ENCODE data around the gene TAOK1.
"Not testable (repeated sequence)": the region's sequence is repeated elsewhere in the genome, so short reads cannot be mapped to it uniquely, and the experiment has no call there.

Gene TAOK1

GRCh38 chr17:29469276-29469675 lies 79.1 kb downstream of the TAOK1 start:
- no peak overlapping the region for H3K27ac ChIP-seq
- POLR2A ChIA-PET (ENCODE audit: low non-redundant PET): no interaction called here
- CTCF ChIA-PET: no interaction called here
- TF ChIP-seq CTCF (conservative IDR thresholded peaks at IDR 0.05; ENCODE audit: low read depth): no peak
- DNase-seq (ENCODE audit: low spot score): no peak

GRCh38 chr17:29473437-29473836 lies 83.3 kb downstream of the TAOK1 start:
- CTCF ChIA-PET: interaction anchor here (0.6 kb wide), 1 partner anchor 7 kb away, joined by 4 read pairs; no protein-coding TSS in a partner anchor
- H3K27ac ChIP-seq; POLR2A ChIA-PET (ENCODE audit: low non-redundant PET); DNase-seq (ENCODE audit: low spot score): not testable (repeated sequence)

- ChIA-PET POLR2A (ENCODE audit: low non-redundant PET) (no interaction called here), CTCF (no interaction called here)
- no peak for DNase-seq (ENCODE audit: low spot score)
- TF ChIP-seq CTCF (conservative IDR thresholded peaks at IDR 0.05; ENCODE audit: low read depth): no peak
- no peak overlapping the region for H3K27ac ChIP-seq
Observed at GRCh38 chr17:29474297-29474696, 84.1 kb downstream of the TAOK1 start.

- TF ChIP-seq CTCF (conservative IDR thresholded peaks at IDR 0.05; ENCODE audit: low read depth): no peak
- ChIA-PET POLR2A (ENCODE audit: low non-redundant PET) (no interaction called here), CTCF (no interaction called here)
- DNase-seq (ENCODE audit: low spot score): no peak
- no peak overlapping the region for H3K27ac ChIP-seq
Observed at GRCh38 chr17:29475891-29476290, 85.7 kb downstream of the TAOK1 start.

GRCh38 chr17:29480249-29480928 lies 90.2 kb downstream of the TAOK1 start:
- H3K27ac ChIP-seq; POLR2A ChIA-PET (ENCODE audit: low non-redundant PET); DNase-seq (ENCODE audit: low spot score): not testable (repeated sequence)
- CTCF ChIA-PET: interaction anchor here (0.6 kb wide), 4 partner anchors 7 to 134 kb away, joined by 3 to 4 read pairs (median 4); no protein-coding TSS in a partner anchor

- no peak for TF ChIP-seq CTCF (conservative IDR thresholded peaks at IDR 0.05; ENCODE audit: low read depth)
- CTCF ChIA-PET: interaction anchor here (1.1 kb wide), 1 partner anchor 13 kb away, joined by 3 read pairs; no protein-coding TSS in a partner anchor
- POLR2A ChIA-PET (ENCODE audit: low non-redundant PET): no interaction called here
- DNase-seq (ENCODE audit: low spot score): no peak
- no peak overlapping the region for H3K27ac ChIP-seq
Observed at GRCh38 chr17:29483503-29483902, 93.3 kb downstream of the TAOK1 start.

GRCh38 chr17:29495011-29495410 lies 104.8 kb downstream of the TAOK1 start:
- ChIA-PET POLR2A (ENCODE audit: low non-redundant PET) (no interaction called here), CTCF (no interaction called here)
- no peak overlapping the region for H3K27ac ChIP-seq
- peak; percentile 45 for DNase-seq (ENCODE audit: low spot score)
- TF ChIP-seq CTCF (conservative IDR thresholded peaks at IDR 0.05; ENCODE audit: low read depth): no peak

GRCh38 chr17:29504711-29505110 lies 114.5 kb downstream of the TAOK1 start:
- TF ChIP-seq CTCF (conservative IDR thresholded peaks at IDR 0.05; ENCODE audit: low read depth): no peak
- POLR2A ChIA-PET (ENCODE audit: low non-redundant PET): no interaction called here
- CTCF ChIA-PET: no interaction called here
- no peak overlapping the region for H3K27ac ChIP-seq
- DNase-seq (ENCODE audit: low spot score): no peak

Measured in RWPE1 (cell line).